K562 (cell line): Measurements from ENCODE around the gene EFS. TPM values are rescaled to one million over a fixed set of nuclear protein-coding genes. Genes with fewer than 3 reads are reported as not detected.
A peak's percentile ranks its signal among the peaks of the same experiment; 100 is the strongest.

Experiments used
- ATF1 ChIP-seq, 2 experiments: fragments of 450-650 bp in 1 of 2; IDR thresholded peaks; 2 replicates each; pipeline ENCODE4 v1.6.1; 2016; ENCODE audit warnings: missing compliant biosample characterization in 1 of 2, missing genetic modification characterization in 1 of 2
- BCL6 ChIP-seq: fragments of 250-450 bp; sonication (Bioruptor Pico); IDR thresholded peaks from 2 replicates; pipeline ENCODE4 v1.4.0; 2020
- CC2D1A ChIP-seq: fragments of 450-650 bp; IDR thresholded peaks from 2 replicates; pipeline ENCODE4 v1.6.1; 2017; ENCODE audit warnings: mild to moderate bottlenecking
- CTBP1 ChIP-seq: fragments of 450-650 bp; IDR thresholded peaks from 2 replicates; pipeline ENCODE4 v1.6.1; 2016; ENCODE audit warnings: borderline replicate concordance
- FOS ChIP-seq: IDR thresholded peaks from 3 replicates; pipeline ENCODE4 v1.6.1; 2011; ENCODE audit not compliant: insufficient read length; ENCODE audit errors: extremely low read depth
- NFIC ChIP-seq: fragments of 450-650 bp; IDR thresholded peaks from 2 replicates; pipeline ENCODE4 v1.6.1; 2017; ENCODE audit warnings: mild to moderate bottlenecking, inconsistent platforms
- RBBP5 ChIP-seq: fragments of 200-600 bp; sonication (generic); IDR thresholded peaks from 2 replicates; pipeline ENCODE4 v1.6.1; 2012; ENCODE audit warnings: borderline replicate concordance, mild to moderate bottlenecking, low read length, control low read depth, inconsistent platforms; ENCODE audit not compliant: insufficient read depth, poor library complexity, severe bottlenecking
- RFX5 ChIP-seq: IDR thresholded peaks from 2 replicates; pipeline ENCODE4 v1.6.1; 2011; ENCODE audit warnings: low read depth, mild to moderate bottlenecking, improper control_type of control experiment, low read length
- SAFB2 ChIP-seq: fragments of 200-400 bp; formaldehyde crosslinking; IDR thresholded peaks from 2 replicates; pipeline ENCODE4 v1.6.1; 2018; ENCODE audit warnings: borderline replicate concordance, low read length, low read depth, moderate library complexity; ENCODE audit not compliant: severe bottlenecking
- SMARCA5 ChIP-seq: fragments of 450-650 bp; IDR thresholded peaks from 2 replicates; pipeline ENCODE4 v1.6.1; 2016
- TAF7 ChIP-seq: fragments of 450-650 bp; IDR thresholded peaks from 2 replicates; pipeline ENCODE4 v1.6.1; 2016; ENCODE audit warnings: missing genetic modification characterization, missing compliant biosample characterization
- TCF3 ChIP-seq: sonication (generic); formaldehyde crosslinking; IDR thresholded peaks from 2 replicates; pipeline ENCODE4 v1.4.0; 2020; ENCODE audit warnings: mild to moderate bottlenecking, missing genetic modification reagents
- TRIM24 ChIP-seq, 2 experiments: fragments of 450-650 bp; IDR thresholded peaks; 2 replicates each; pipeline ENCODE4 v1.6.1; 2016
- ZBTB8A ChIP-seq: fragments of 450-650 bp; IDR thresholded peaks from 2 replicates; pipeline ENCODE4 v1.6.1; 2018; ENCODE audit warnings: mild to moderate bottlenecking, moderate library complexity; ENCODE audit not compliant: partially characterized antibody
- ZNF253 ChIP-seq: fragments of 250-450 bp; sonication (Bioruptor Pico); conservative IDR thresholded peaks from 2 replicates; pipeline ENCODE4 v1.6.1; 2021; ENCODE audit warnings: mild to moderate bottlenecking
- ZNF324 ChIP-seq: fragments of 250-450 bp; sonication (Bioruptor Pico); IDR thresholded peaks from 2 replicates; pipeline ENCODE4 v1.4.0; 2020; ENCODE audit warnings: mild to moderate bottlenecking
- polyA plus RNA-seq, 8 experiments: library from polyadenylated mRNA; depleted of rRNA in 4 of 8; stranded (reverse) in 5 of 8; unstranded in 3 of 8; fragments of >200 nt; fragmentation: Nextera tagmentation in 2 of 8; fragmentation: Illumina TruSeq in 1 of 8; extraction: Ambion mirVana in 2 of 8; extraction: Trizol in 1 of 8; gene quantifications; 2 replicates each; pipeline versions ENCODE4 v1.2.1 to v1.2.3, GENCODE V29; 2011 to 2014; ENCODE audit warnings: inconsistent platforms in 1 of 8, missing spikeins in 1 of 8
- total RNA-seq, 7 experiments: library from RNA; depleted of rRNA in 6 of 7; stranded (reverse); fragments of >200 nt in 6 of 7; fragmentation: Illumina TruSeq in 2 of 7; extraction: Trizol in 2 of 7; gene quantifications; 2 replicates each; pipeline versions ENCODE4 v1.2.1 to v1.2.3, GENCODE V29; 2011 to 2021; ENCODE audit warnings: low replicate concordance in 1 of 7
- TF ChIP-seq, protein P1 (sequence below): sonication (generic); formaldehyde crosslinking; IDR thresholded peaks from 2 replicates; pipeline ENCODE4 v1.8.0; 2022; ENCODE audit warnings: missing genetic modification reagents, mild to moderate bottlenecking, moderate library complexity, borderline replicate concordance
- TF ChIP-seq, protein P2 (sequence below): fragments of 450-650 bp; formaldehyde crosslinking; IDR thresholded peaks from 2 replicates; pipeline ENCODE4 v1.4.0; 2020; ENCODE audit warnings: mild to moderate bottlenecking, moderate library complexity
- TF ChIP-seq, protein P3 (sequence below): IDR thresholded peaks from 2 replicates; pipeline ENCODE4 v1.6.1; 2011; ENCODE audit not compliant: insufficient read length; ENCODE audit errors: extremely low read depth
- TF ChIP-seq, protein P4 (sequence below): fragments of 450-650 bp; formaldehyde crosslinking; IDR thresholded peaks from 2 replicates; pipeline ENCODE4 v1.4.0; 2020; ENCODE audit warnings: mild to moderate bottlenecking, moderate library complexity

EFS gene
- total and polyA plus RNA-seq, 9 of the 15 experiments (the other 6 are each of a cell fraction or from before 2014, with no cell fraction given), result 0.01 to 0.03 TPM; not detected in 7

DNA sequence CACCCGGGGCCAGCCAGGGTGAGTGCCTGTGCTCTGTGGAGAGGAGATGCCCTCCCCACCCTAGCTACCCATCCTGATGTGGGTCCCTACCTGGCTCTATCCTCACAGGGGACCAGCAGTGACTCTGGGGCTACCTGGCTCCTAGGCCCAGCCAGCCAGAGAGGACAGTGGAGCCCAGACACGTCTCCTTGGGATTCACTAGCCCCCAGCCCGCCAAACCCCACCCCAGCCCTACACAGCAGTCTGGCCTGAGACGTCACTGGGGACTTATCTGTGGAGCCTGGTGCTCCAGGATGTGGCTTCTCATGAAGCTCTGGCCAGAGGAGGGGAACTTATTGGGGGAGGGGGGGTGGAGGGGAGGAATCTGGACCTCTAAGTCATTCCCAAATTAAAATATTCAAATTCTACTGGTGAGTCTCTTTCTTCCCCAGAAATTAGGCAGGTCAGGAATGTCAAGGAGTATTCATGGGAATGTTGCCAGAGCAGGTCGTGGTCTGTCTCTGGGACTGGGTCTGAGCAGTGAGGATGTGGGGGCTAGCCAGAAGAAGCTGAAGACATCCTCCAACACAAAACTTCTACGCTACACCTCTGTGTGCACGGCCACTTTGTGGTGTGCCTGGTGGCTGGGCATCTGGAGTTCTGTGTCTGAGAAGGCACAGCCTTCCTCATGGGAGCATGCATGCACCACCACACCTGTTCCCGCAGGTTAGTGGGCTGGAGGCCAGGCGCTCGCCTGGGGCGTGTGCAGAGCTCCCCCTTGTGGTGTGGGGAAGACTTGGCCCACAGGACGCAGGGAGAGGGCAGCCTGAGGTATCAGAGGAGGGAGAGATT is 14.6 kb upstream of the EFS start (continued):
- no peak for TF ChIP-seq ATF1 (CRISPR knock-in tag; IDR thresholded peaks at IDR 0.05)
- no peak for TF ChIP-seq ATF1 (tag; IDR thresholded peaks at IDR 0.05)
- no peak for TF ChIP-seq SMARCA5
- TF ChIP-seq, protein P1, sequence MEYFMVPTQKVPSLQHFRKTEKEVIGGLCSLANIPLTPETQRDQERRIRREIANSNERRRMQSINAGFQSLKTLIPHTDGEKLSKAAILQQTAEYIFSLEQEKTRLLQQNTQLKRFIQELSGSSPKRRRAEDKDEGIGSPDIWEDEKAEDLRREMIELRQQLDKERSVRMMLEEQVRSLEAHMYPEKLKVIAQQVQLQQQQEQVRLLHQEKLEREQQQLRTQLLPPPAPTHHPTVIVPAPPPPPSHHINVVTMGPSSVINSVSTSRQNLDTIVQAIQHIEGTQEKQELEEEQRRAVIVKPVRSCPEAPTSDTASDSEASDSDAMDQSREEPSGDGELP (CRISPR knock-in tag), result peak; percentile 59; the same call in 1 of the 2 replicates
- no peak for TF ChIP-seq ZNF324
- no peak for TF ChIP-seq RBBP5
- TF ChIP-seq, protein P2, sequence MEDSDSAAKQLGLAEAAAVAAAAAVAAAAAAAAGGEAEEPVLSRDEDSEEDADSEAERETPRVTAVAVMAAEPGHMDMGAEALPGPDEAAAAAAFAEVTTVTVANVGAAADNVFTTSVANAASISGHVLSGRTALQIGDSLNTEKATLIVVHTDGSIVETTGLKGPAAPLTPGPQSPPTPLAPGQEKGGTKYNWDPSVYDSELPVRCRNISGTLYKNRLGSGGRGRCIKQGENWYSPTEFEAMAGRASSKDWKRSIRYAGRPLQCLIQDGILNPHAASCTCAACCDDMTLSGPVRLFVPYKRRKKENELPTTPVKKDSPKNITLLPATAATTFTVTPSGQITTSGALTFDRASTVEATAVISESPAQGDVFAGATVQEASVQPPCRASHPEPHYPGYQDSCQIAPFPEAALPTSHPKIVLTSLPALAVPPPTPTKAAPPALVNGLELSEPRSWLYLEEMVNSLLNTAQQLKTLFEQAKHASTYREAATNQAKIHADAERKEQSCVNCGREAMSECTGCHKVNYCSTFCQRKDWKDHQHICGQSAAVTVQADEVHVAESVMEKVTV (CRISPR knock-in tag), result peak; percentile 72
- TF ChIP-seq SAFB2, result no peak
- TF ChIP-seq TRIM24 (IDR thresholded peaks at IDR 0.05), result no peak
- TF ChIP-seq BCL6 (CRISPR knock-in tag), result no peak
- no peak for TF ChIP-seq RFX5
- peak; percentile 59; the same call in 1 of the 2 replicates for TF ChIP-seq NFIC
- TF ChIP-seq, protein P3, sequence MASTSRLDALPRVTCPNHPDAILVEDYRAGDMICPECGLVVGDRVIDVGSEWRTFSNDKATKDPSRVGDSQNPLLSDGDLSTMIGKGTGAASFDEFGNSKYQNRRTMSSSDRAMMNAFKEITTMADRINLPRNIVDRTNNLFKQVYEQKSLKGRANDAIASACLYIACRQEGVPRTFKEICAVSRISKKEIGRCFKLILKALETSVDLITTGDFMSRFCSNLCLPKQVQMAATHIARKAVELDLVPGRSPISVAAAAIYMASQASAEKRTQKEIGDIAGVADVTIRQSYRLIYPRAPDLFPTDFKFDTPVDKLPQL, result no peak
- TF ChIP-seq CC2D1A, result peak; percentile 52; the same call in 1 of the 2 replicates
- TF ChIP-seq, protein P4, sequence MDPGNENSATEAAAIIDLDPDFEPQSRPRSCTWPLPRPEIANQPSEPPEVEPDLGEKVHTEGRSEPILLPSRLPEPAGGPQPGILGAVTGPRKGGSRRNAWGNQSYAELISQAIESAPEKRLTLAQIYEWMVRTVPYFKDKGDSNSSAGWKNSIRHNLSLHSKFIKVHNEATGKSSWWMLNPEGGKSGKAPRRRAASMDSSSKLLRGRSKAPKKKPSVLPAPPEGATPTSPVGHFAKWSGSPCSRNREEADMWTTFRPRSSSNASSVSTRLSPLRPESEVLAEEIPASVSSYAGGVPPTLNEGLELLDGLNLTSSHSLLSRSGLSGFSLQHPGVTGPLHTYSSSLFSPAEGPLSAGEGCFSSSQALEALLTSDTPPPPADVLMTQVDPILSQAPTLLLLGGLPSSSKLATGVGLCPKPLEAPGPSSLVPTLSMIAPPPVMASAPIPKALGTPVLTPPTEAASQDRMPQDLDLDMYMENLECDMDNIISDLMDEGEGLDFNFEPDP (CRISPR knock-in tag), result no peak
- TF ChIP-seq CTBP1, result no peak
- TF ChIP-seq TCF3, result no peak
- TF ChIP-seq TAF7 (tag), result no peak
- TF ChIP-seq ZBTB8A, result no peak
- no peak for TF ChIP-seq FOS
- no peak for TF ChIP-seq ZNF253
